ENCODE data around the gene SLC46A1.

The SLC46A1 gene

DNA sequence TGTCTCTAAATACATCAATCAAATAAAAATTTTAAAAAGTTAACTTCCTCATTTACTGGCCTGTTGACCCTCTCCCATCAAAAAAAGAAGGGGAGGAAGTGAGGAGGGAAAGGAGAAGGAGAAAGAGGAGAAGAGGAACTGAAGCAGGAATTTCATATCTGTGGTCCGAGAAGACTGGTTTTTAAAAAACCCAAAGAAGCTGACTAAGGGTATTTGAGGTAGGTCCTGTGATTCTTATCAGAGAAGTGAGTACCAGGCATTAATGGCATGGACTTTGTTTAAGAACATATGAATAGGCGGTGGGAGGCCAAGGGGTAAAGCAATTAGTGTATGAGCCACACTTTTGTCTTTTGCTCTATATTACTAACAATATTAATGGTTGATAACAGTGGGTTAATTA, 2.0 kb downstream of the SLC46A1 start:
- no peak for DNase-seq (ENCODE audit: low spot score)

DNA sequence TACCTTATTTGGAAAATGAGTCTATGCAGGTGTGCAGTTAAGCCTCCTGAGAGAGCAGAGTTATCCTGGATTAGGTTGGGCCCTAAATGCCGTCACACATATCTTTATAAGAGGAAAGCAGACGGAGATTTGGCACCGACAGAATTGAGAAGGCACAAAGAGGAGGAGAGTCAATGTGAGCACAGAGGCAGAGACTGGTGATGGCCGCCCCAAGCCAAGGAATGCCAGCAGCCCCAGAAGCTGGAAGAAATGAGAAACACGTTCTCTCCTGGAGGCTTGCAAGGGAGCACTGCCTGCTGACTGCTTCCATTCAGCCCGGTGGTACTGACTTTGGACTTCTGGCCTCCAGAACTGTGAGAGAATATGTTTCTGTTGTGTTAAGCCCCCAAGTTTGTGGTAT, 3.2 kb downstream of the SLC46A1 start:
- DNase-seq (ENCODE audit: low spot score), result no peak

DNA sequence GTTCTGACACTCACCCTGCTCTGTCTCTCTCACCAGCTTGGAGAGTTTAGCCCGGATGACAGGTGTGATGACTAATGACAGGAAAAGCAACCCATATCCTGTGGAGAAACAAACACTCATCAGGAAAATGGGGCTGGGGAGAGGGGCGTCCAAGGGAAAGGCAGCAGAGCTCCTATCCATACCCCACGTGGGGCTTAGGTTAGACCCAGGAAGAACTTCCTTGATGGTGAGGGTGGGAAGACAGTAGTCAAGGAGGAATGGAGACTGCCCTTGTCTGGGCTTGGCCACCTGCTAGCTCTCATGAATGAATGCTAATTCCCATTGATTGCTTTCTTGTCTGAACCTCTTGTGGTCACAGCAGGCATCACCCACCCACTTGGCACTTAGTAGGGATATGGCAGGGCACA, 3.8 kb downstream of the SLC46A1 start:
- no peak for DNase-seq (ENCODE audit: low spot score)

DNA sequence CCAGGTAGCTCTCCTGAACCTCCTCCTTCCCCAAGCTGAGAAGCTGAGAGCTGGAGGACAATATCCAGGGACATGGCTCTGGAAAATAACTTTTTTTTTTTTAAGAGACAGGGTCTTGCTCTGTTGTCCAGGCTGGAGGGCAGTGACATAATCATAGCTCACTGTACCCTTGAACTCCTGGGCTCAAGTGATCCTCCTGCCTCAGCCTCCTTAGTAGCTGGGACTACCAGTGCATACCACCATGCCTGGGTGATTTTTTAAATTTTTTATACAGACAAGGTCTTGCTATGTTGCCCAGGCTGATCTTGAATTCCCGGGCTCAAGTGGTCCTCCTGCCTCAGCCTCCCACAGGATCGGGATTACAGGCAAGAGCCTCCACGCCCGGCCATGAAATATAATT, 6.2 kb downstream of the SLC46A1 start:
- DNase-seq (ENCODE audit: low spot score), result no peak

DNA sequence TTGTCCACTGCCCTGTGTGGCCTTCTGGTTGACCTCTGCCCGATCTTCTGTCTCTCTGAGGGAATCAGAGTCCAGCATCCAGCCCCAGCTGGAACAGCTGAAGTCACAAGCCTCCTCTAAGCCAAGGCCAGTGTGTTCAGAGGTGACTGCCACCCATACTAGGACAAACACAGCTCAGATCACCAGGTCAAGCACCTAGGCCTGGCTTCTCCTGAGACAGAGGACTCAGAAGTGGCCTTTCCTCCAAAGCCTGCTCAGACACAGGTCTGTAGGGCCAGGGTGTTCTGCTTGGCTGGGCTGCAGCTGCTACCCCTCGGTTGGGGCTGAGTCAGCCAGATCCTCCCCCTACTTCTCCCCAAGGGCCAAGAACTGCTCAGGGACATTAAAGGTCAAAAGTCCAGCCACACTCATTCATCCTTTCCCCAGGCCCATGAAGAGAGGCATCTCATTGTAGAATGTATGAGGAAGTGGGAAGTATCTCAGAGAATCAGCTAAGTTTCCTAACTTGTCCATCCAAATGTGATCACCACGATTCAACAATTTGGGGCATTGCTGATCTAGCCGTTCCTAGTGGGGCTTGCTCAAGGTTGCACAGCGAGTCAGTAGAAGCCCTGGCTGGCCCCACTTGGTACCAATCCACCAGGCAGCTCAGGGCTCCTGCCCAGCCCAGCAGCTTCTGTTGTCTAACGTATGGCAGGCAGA, 7.6 kb downstream of the SLC46A1 start:
- DNase-seq (ENCODE audit: low spot score), result no peak

DNA sequence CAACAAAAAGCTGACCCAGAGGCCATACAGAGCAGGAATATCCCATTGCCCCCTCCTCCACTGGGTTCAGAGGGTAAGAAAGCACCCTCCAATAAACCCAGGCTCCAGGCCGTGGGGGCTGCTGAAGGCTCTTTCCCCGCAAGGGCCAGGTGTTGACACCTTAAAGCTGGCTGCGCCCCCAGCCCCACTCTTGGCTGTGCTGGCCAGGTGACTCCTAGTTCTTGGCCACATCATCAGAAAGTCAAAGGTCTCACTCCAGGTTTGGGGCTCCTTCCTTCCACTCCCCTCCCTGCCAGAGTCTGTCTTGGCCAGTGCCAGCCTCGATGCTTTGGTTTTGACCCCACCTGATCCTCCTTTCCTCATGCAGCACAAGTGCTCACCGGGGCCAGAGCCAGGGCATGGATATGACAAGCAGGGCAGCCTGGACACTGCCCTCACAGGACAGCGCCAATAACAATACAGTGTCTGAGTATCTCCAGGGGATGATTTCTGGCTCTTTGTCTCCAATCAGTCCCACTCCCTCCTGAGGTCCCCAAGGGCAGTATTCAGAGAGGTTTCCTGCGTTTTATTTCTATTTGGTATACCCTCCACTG, 8.2 kb downstream of the SLC46A1 start:
- DNase-seq (ENCODE audit: low spot score), result no peak

DNA sequence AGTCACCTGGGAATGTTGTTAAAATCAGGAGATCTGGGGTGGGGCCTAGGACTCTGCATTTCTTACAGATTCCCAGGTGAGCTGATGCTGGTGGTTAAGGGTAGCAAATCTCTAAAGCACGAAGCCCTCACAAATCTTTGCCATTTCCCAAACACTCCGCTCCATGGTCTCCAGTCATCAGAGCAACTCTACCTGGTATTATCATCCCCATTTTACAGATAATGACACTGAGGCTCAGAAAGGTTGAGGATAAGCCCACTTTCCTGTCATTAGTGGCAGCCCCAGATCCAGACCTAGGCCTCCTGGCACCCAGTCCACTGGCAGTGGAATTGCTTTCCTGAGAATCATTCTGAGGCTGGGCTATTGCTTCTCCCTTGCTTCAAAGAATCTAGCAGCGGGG, 8.7 kb downstream of the SLC46A1 start:
- DNase-seq (ENCODE audit: low spot score), result no peak

DNA sequence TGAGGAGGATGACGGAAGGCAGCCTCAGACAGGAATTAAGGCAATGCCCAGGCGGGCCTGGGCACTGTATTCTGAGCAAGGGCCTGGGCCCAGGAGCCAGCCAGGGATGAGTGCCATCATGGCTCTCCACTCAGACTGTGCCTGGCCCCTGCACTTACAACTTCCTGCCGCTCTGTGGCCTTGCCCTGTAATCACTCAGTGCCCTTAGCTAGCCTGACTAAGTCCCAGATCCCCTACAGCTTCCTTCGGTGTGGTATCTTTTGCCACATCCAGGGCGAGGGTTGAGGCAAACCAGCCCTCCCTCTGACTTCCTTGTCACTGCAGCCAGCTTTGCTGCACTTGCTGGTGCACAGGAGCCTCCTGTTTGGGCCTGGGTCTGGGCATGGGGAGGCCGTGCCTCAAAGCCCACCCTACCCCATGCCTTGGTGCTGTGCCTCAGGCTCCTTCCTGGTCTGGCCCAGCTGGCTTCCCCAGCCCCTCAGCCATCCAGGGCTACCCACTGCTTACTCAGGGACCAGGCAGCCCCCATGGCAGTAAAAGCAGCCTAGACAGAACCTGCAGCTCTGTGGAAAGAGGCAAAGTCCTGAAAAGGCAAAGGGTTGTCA, 9.3 kb downstream of the SLC46A1 start:
- DNase-seq (ENCODE audit: low spot score), result no peak

DNA sequence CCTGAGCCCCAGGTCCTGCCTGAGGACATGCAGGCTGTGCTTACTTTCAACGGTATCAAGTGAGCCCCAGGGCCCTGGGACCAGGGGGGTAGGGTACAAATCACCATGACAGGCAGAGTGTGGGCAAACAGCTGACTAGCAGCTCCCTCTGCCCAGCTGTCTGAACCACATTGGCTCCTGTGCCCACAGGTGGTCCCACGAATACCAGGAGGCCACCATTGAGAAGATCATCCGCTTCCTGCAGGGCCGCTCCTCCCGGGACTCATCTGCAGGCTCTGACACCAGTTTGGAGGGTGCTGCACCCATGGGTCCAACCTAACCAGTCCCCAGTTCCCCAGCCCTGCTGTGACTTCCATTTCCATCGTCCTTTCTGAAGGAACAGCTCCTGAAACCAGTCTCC, 10.0 kb downstream of the SLC46A1 start:
- DNase-seq (ENCODE audit: low spot score), result no peak

DNA sequence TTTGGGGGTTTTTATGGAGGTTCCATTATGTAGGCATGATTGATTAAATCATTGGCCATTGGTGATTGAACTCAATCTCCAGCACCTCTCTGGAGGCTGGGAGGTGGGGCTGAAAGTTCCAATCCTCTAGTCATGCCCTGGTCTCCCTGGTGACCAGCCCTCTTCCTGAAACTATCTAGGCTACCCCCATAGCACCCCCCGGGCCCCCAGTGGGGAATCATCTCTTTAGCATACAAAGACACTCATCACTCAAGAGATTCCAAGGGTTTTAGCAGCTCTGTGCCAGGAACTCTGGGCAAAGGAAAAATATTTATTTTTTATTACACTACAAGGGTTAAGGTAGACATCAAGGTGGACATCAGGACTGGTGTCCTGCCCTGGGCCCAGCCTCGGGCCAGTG, 10.6 kb downstream of the SLC46A1 start:
- no peak for DNase-seq (ENCODE audit: low spot score)

DNA sequence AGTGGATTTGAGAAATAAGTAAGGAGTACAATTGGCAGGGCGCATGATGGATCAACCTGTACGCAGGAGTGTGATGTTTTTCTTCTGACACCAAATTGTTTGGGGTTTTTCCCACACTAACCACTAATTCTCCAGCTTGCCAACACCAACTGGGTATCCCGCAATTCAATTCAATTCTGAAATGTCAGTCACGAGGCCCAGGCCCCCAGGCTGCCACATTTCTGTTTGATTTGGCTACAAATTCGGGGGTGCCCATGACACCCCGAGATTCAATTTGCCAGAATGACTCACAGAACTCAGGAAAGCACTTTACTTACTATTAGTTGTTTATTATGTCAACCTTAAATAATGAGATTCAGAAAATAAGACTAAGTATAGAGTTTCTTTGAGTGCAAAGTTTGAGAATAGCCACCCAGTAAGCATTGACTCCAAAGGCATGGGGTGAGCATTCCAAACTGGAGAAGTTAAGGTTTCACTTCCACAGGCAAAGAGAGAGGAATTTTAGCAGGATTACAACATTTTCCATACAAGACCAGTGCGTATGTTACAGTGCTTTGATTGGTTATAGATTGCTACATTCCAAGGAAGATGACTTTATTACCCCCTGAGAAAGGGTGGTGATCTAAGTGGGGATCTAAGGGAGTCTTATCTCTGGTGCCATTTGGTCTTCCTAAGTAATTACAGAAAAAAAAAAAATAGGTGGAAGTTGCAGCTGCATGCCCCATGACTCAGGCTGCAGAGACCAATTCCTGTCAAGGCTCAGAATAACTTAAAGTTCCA, 11.5 kb downstream of the SLC46A1 start:
- no peak for DNase-seq (ENCODE audit: low spot score)

DNA sequence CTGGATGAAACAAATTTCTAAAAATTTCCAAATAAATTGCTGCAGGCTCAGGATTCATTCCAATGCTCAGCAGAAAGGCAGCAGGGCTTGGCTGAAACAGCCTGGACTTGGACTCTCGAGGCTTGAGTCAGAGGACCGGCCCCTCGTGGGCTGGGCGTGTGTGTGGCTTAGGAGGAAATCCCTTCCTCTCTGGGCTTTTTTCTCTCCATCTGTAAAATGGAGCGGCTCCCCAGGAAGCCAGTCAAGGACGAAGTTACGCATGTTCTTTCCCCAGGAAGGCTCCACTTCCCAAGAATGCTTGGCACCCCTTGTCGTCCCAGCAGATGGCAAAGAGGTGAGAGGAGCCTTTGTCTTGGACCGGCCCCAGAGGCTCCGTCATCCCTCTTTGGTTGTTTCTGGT, 13.5 kb downstream of the SLC46A1 start:
- DNase-seq (ENCODE audit: low spot score), result no peak

DNA sequence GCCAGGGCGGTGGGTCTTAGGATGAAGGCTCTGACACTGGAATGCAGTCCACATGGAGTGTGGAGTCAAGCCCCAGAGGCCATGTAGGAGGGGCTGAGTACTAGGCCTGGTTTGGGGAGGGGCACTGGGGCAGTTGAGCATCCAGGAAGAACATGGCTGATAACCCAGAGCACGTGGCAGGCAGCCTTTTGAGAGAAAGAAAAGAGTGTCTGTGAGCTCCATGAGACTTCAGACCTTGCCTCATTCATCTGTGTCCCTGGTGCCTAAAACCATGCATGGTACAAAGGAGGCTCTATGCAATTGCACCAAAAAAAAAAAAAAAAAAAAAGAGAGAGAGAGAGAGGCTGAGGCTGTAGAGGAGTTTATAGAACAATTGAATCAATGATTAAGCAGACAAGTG, 14.6 kb downstream of the SLC46A1 start:
- no peak for DNase-seq (ENCODE audit: low spot score)

DNA sequence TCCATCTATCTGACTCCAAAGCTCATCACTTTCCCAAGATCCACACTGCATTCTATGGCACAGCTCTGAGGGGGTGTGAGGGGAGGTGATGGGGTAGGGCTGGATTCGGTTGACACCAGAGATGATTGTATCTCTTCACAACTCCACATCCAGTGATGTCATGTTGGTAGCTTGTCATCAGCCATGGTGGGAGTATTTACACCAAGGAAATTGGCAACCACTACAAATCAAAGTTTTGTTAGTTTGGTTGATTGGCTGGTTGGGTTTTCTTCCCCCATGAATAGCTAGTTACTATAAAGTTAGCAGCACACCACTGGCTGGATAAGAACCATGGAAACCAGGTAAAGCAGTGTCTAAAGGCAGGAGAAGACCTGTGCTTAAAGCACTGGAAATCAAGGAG, 15.0 kb downstream of the SLC46A1 start:
- DNase-seq (ENCODE audit: low spot score), result no peak

DNA sequence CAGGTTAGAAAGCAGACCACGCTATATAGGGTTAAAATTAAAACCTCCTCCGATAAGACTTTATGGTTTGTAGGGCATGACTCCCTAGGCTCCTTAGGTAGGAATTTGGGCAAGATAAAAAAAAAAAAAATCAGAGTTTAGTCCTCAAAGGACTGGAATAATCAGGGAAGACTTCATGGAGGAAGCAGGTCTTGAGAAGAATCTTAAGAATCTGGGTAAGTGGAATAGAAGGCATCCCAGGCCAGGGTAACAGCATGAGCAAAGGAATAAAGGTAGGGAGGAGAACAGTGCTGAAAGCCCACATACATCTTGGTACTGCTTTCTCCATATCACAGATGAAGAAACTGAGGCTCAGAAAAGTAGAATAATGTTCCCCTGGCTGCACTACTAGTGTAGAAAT, 15.4 kb downstream of the SLC46A1 start:
- no peak for DNase-seq (ENCODE audit: low spot score)

DNA sequence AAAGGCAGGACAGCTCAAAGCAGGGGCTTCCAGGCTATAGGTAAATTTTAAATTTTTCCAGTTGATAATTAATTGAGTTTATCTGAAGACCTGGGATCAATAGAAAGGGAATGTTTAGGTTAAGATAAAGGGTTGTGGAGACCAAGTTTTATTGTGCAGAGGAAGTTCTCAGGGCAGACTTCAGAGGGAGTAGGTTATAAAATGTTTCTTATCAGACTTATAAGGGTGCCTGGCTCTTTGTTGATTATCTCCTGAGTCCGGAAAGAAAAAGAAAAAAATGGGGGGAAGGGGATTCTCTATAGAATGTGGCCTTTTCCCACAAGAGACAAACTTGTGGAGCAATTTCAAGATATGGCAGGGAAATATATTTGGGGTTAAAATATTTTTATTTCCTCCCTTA, 15.9 kb downstream of the SLC46A1 start:
- no peak for DNase-seq (ENCODE audit: low spot score)

DNA sequence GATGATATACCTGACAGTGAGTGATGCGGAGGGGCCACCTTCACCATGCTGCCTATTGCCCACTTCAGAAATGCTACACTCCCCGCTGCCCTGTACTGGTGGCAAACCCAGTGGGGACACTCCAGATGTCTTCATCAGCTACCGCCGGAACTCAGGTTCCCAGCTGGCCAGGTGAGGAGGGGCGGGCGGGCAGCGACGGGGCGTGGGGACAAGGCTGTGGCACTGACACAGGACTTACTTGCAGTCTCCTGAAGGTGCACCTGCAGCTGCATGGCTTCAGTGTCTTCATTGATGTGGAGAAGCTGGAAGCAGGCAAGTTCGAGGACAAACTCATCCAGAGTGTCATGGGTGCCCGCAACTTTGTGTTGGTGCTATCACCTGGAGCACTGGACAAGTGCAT, 17.9 kb downstream of the SLC46A1 start:
- no peak for DNase-seq (ENCODE audit: low spot score)

DNA sequence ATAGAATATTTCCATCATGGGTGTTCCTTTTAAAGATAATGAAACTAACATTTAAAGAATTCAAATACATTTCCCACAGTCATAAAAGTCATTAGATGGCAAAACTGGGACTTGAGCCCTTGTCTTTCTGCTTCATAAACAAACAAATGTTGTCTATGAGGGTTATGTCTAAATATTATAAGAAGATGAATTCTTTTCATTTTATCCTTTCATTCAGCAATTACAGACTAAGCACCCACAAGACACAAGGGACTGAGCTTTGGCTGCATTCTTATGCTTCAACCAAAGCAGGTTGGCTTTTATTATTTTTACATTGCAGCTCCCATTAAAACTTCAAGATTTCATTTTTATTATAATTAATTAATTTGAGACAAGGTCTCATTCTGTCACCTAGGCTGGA, 19.6 kb downstream of the SLC46A1 start:
- DNase-seq (ENCODE audit: low spot score), result no peak

DNA sequence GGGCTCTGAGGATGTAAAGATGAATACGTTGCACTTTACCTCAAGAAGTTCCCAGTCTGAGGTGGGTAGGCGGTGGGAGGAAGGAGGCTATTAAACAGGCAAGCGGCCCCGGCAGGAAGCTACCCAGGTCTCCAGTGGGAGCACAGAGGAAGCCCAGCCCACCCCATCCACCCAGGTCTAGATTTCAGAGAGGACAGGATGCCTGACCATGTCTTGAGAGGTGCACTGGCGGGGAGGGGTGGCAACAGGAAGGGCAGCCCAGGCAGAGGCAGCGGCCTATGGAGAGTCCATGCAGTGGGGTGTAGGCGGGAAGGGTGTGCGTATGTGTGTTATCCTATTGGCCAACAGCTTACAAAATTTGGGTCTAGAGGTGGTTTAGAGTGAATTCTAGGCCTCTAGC, 20.6 kb downstream of the SLC46A1 start:
- no peak for DNase-seq (ENCODE audit: low spot score)

DNA sequence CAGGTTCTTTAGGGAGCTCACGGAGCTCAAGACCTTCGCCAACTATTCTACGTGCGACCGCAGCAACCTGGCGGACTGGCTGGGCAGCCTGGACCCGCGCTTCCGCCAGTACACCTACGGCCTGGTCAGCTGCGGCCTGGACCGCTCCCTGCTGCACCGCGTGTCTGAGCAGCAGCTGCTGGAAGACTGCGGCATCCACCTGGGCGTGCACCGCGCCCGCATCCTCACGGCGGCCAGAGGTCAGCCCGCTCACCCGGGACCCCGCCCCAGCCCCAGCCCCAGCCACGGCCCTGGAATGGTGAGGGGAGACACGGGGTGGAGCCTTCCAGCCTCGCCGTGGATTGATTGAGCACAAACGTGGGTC, 21.0 kb downstream of the SLC46A1 start:
- DNase-seq (ENCODE audit: low spot score), result no peak

DNA sequence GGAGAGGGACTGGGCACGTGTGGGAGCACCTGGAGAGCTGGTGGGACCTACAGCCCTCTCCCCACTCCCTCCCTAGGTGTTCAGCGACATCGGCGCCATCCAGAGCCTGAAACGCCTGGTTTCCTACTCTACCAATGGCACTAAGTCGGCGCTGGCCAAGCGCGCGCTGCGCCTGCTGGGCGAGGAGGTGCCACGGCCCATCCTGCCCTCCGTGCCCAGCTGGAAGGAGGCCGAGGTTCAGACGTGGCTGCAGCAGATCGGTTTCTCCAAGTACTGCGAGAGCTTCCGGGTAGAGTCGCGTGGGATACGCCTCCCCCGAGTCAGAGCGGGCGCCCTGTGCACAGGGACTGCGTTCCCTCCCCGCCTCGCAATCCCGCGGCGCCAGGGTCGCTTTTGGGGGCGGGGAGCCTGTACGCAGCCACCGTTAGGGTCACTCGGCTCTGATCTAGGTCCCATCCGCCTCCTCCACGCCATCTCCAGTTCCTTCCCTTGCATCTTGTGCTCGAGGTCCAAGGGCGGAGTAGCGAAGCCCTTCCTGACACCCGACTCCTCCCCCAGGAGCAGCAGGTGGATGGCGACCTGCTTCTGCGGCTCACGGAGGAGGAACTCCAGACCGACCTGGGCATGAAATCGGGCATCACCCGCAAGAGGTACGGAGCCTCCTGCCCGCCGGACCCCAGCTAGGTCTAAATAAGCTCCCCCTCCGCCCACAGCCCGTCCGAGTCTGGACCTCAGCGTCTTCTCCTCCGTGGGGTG, 21.6 kb downstream of the SLC46A1 start:
- DNase-seq (ENCODE audit: low spot score), result no peak

DNA sequence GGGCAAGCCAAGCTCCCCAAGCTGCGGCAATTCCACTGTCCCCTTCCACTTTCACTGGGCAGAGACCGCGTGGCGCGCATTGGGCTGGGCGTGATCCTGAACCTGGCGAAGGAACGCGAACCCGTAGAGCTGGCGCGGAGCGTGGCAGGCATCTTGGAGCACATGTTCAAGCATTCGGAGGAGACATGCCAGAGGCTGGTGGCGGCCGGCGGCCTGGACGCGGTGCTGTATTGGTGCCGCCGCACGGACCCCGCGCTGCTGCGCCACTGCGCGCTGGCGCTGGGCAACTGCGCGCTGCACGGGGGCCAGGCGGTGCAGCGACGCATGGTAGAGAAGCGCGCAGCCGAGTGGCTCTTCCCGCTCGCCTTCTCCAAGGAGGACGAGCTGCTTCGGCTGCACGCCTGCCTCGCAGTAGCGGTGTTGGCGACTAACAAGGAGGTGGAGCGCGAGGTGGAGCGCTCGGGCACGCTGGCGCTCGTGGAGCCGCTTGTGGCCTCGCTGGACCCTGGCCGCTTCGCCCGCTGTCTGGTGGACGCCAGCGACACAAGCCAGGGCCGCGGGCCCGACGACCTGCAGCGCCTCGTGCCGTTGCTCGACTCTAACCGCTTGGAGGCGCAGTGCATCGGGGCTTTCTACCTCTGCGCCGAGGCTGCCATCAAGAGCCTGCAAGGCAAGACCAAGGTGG, 24.7 kb downstream of the SLC46A1 start:
- DNase-seq (ENCODE audit: low spot score), result no peak

Data from left forelimb (tissue), 1 donor.